Neural progenitor cell (in vitro differentiated cells): ENCODE data around the gene IER5. TPM values are rescaled to one million over a fixed set of nuclear protein-coding genes. Genes with fewer than 3 reads are reported as not detected.

Source experiments
- DNase-seq: peaks from one replicate; pipeline ENCODE4 v3.0.0-alpha.2; 2016; ENCODE audit warnings: low spot score
- H2AFZ ChIP-seq: fragments of 200-600 bp; sonication (generic); replicated peaks from 2 replicates; pipeline ENCODE4 v1.6.1; 2016; ENCODE audit warnings: antibody characterized with exemption
- H3F3A ChIP-seq: fragments of 200-600 bp; sonication (generic); 2 replicates; pipeline ENCODE4 v1.6.1; 2016; ENCODE audit warnings: antibody characterized with exemption, low read depth
- H3K27ac ChIP-seq: fragments of 200-600 bp; sonication (generic); 2 replicates; pipeline ENCODE4 v1.5.1; 2016; ENCODE audit warnings: mild to moderate bottlenecking
- H3K27me3 ChIP-seq: fragments of 200-600 bp; sonication (generic); 2 replicates; pipeline ENCODE4 v1.6.1; 2016; ENCODE audit warnings: mild to moderate bottlenecking, moderate library complexity
- H3K36me3 ChIP-seq: fragments of 200-600 bp; sonication (generic); 2 replicates; pipeline ENCODE4 v1.5.1; 2016
- H3K4me1 ChIP-seq: fragments of 200-600 bp; sonication (generic); 2 replicates; pipeline ENCODE4 v1.6.1; 2016; ENCODE audit warnings: mixed run types
- H3K4me2 ChIP-seq: fragments of 200-600 bp; sonication (generic); 2 replicates; pipeline ENCODE4 v1.6.1; 2016
- H3K4me3 ChIP-seq: fragments of 200-600 bp; sonication (generic); 2 replicates; pipeline ENCODE4 v1.5.1; 2016
- H3K79me2 ChIP-seq: fragments of 200-600 bp; sonication (generic); 2 replicates; pipeline ENCODE4 v1.6.1; 2016; ENCODE audit warnings: low read depth
- H3K9ac ChIP-seq: fragments of 200-600 bp; sonication (generic); 2 replicates; pipeline ENCODE4 v1.6.1; 2016
- H3K9me3 ChIP-seq: fragments of 200-600 bp; sonication (generic); 2 replicates; pipeline ENCODE4 v1.5.1; 2016; ENCODE audit warnings: low read depth
- H4K20me1 ChIP-seq: fragments of 200-600 bp; sonication (generic); 2 replicates; pipeline ENCODE4 v1.6.1; 2016; ENCODE audit warnings: low read depth
- H3K27ac Mint-ChIP-seq: 3 replicates; pipeline ENCODE4 v1.8.0; 2021; ENCODE audit warnings: mixed read lengths
- H3K27me3 Mint-ChIP-seq: 2 replicates; pipeline ENCODE4 v1.8.0; 2022; ENCODE audit warnings: low read depth, mild to moderate bottlenecking, inconsistent platforms, moderate library complexity, mixed read lengths; ENCODE audit not compliant: insufficient read depth
- H3K36me3 Mint-ChIP-seq: 3 replicates; pipeline ENCODE4 v1.8.0; 2021; ENCODE audit warnings: mixed read lengths
- H3K4me1 Mint-ChIP-seq: 3 replicates; pipeline ENCODE4 v1.8.0; 2021; ENCODE audit warnings: mixed read lengths
- H3K4me3 Mint-ChIP-seq: 3 replicates; pipeline ENCODE4 v1.8.0; 2021; ENCODE audit warnings: mild to moderate bottlenecking, moderate library complexity, mixed read lengths
- H3K9me3 Mint-ChIP-seq: 3 replicates; pipeline ENCODE4 v1.8.0; 2020; ENCODE audit warnings: mixed read lengths
- CTCF ChIP-seq: fragments of 200-600 bp; sonication (generic); IDR thresholded peaks from 2 replicates; pipeline ENCODE4 v1.5.1; 2017; ENCODE audit warnings: antibody characterized with exemption, mild to moderate bottlenecking
- EZH2 ChIP-seq: fragments of 200-600 bp; sonication (generic); IDR thresholded peaks from 2 replicates; pipeline ENCODE4 v1.6.1; 2017; ENCODE audit warnings: antibody characterized with exemption, mild to moderate bottlenecking, moderate library complexity
- EZH2phosphoT487 ChIP-seq: fragments of 200-600 bp; sonication (generic); IDR thresholded peaks from 2 replicates; pipeline ENCODE4 v1.6.1; 2017; ENCODE audit warnings: antibody characterized with exemption
- total RNA-seq: library from RNA; depleted of rRNA; stranded (reverse); fragments of >200 nt; gene quantifications from 2 replicates; pipeline ENCODE4 v1.2.3, GENCODE V29; 2015; ENCODE audit warnings: low replicate concordance

The IER5 gene
- total RNA-seq, 1 donor from 2014 or later = 8.0 TPM

DNA sequence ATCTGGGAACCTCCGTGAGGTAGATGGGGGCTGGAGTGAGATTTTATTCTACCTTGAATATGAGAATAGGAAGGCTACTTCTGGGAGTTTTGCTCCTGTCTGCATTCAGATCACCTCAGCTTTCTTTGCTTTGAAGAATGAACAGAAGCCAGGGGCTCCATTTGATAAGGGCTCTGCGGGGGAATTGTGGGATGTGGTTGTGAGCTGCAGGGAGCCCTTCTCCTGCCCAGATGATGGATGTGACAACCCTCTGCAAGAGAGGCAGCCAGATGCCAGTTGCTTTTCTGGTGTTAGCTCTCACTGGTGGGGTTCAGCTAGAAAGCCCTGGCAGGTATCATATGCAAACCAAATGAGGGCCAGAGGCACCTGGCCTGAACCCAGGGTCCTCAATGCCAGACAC, 21.5 kb downstream of the IER5 start:
- Histone ChIP-seq H3K27me3 (peaks cover 23% of the 10 kb centered on the region), H3K27ac (no peak overlapping the region)

GRCh38 chr1:181111559-181111958, 23.1 kb downstream of the IER5 start:
- no peak overlapping the region for H3K4me3 ChIP-seq
- H3K9ac ChIP-seq = no peak overlapping the region
- peaks cover 14% of the 10 kb centered on the region for H3K27me3 ChIP-seq
- no peaks in the 10 kb centered on the region for H3K9me3 ChIP-seq
- H3K36me3 Mint-ChIP-seq = no peaks in the 10 kb centered on the region
- no peaks in the 10 kb centered on the region for H3K79me2 ChIP-seq
- peak overlapping the region; percentile 17 for H3K27ac Mint-ChIP-seq
- H3K4me1 Mint-ChIP-seq = peaks cover 73% of the 10 kb centered on the region
- H3K27me3 Mint-ChIP-seq = peaks cover 9% of the 10 kb centered on the region
- H3K4me3 Mint-ChIP-seq = no peak overlapping the region
- no peak overlapping the region for H2AFZ ChIP-seq
- H3K9me3 Mint-ChIP-seq = peaks cover 2% of the 10 kb centered on the region
- TF ChIP-seq CTCF (no peak), EZH2 (no peak), EZH2phosphoT487 (no peak)
- H3K4me1 ChIP-seq = peaks cover 23% of the 10 kb centered on the region
- DNase-seq = no peak
- no peak overlapping the region for H3K27ac ChIP-seq
- no peaks in the 10 kb centered on the region for H3K36me3 ChIP-seq
- H3K4me2 ChIP-seq = no peak overlapping the region
- H4K20me1 ChIP-seq = no peaks in the 10 kb centered on the region
- H3F3A ChIP-seq = peaks cover 7% of the 10 kb centered on the region

More for the DNA sequence above, 21.5 kb downstream of the IER5 start:
- no peak overlapping the region for H3K4me3 ChIP-seq
- no peak for DNase-seq
- H3K4me2 ChIP-seq = no peak overlapping the region
- no peaks in the 10 kb centered on the region for H3K79me2 ChIP-seq
- Mint-ChIP-seq H3K36me3 (no peaks in the 10 kb centered on the region), H3K27ac (peak overlapping the region; percentile 22), H3K27me3 (peaks cover 9% of the 10 kb centered on the region), H3K4me1 (peaks cover 76% of the 10 kb centered on the region), H3K9me3 (peaks cover 2% of the 10 kb centered on the region), H3K4me3 (no peak overlapping the region)
- H3K9me3 ChIP-seq = no peaks in the 10 kb centered on the region
- H3K9ac ChIP-seq = no peak overlapping the region
- no peaks in the 10 kb centered on the region for H4K20me1 ChIP-seq
- no peaks in the 10 kb centered on the region for H3K36me3 ChIP-seq
- no peak overlapping the region for H2AFZ ChIP-seq
- peaks cover 17% of the 10 kb centered on the region for H3F3A ChIP-seq
- TF ChIP-seq EZH2phosphoT487 (no peak), EZH2 (no peak), CTCF (no peak)
- peaks cover 30% of the 10 kb centered on the region for H3K4me1 ChIP-seq

GRCh38 chr1:181112071-181112929, 23.8 kb downstream of the IER5 start:
- Histone ChIP-seq H3K27ac (no peak overlapping the region), H3K4me3 (no peak overlapping the region), H3K4me2 (no peak overlapping the region), H3K4me1 (peaks cover 28% of the 10 kb centered on the region), H3K27me3 (peaks cover 7% of the 10 kb centered on the region), H3K79me2 (no peaks in the 10 kb centered on the region), H2AFZ (no peak overlapping the region), H3F3A (peaks cover 2% of the 10 kb centered on the region), H3K9ac (no peak overlapping the region), H4K20me1 (no peaks in the 10 kb centered on the region), H3K9me3 (no peaks in the 10 kb centered on the region), H3K36me3 (no peaks in the 10 kb centered on the region)
- Mint-ChIP-seq H3K27ac (no peak overlapping the region), H3K4me3 (no peak overlapping the region), H3K36me3 (no peaks in the 10 kb centered on the region), H3K9me3 (peaks cover 2% of the 10 kb centered on the region), H3K27me3 (peaks cover 9% of the 10 kb centered on the region), H3K4me1 (peaks cover 73% of the 10 kb centered on the region)
- TF ChIP-seq EZH2 (no peak), EZH2phosphoT487 (no peak), CTCF (no peak)
- DNase-seq = no peak
